Astrocyte of the cerebellum (primary cell): ENCODE measurements around the gene CACNB3.

Experiments used
- DNase-seq: peaks from one replicate; pipeline ENCODE4 v3.0.0-alpha.2; 2011; ENCODE audit warnings: low read depth
- H3K4me3 ChIP-seq: 2 replicates; pipeline ENCODE4 v1.5.1; 2011; ENCODE audit warnings: mild to moderate bottlenecking, low read depth, low read length, moderate library complexity
- in situ Hi-C: cut with HindIII; loops from 2 replicates; pipeline ENCODE4 v1.10.0; 2017; ENCODE audit warnings: low sequenced_read_pairs
- TF ChIP-seq, protein P1 (sequence below): IDR thresholded peaks from 2 replicates; pipeline ENCODE4 v1.5.1; 2012; ENCODE audit warnings: low read length, low read depth, moderate library complexity, mild to moderate bottlenecking; ENCODE audit errors: missing control alignments

Gene CACNB3

DNA sequence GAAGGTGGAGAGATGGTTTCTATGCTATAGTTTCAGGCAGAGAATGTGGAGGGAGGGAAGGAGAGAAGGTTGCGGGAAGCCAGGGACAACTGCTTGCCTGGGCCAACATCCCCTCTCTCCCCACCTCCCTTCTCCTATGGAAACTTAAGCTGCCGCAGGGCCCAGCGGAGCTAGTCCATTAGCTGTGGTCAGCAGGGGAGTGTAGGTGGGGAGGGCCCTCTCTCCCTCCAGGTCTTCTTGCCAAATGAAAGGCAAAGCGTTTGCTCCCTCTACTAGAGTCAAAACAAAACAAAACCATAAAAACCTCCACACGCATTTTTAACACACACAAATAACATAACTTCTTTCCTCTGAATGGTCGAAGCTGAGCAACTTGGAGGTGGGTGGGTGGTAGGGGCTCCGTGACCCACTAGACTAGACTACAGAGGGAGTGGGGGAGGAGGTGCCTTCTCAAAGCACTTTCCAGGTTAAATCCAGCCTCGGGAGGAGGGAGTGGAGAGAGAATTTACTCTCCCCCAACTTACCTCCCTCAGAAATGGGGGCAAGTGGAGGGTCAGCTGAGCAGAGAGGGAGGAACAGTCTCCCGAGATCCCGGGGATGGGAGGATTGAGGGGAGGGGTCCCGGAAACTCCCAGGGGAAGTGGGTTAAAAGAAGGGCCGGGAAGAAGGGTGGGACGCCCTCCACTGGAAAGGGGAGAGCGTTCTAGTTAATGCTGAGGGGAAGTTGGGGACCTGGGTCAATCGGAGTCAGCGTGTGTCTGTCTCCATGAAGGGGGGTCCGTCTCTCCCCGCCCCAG is 4.6 kb upstream of the CACNB3 start:
- in situ Hi-C loops = no loop called here
- peak overlapping the region; percentile 82 for H3K4me3 ChIP-seq
- TF ChIP-seq, protein P1, sequence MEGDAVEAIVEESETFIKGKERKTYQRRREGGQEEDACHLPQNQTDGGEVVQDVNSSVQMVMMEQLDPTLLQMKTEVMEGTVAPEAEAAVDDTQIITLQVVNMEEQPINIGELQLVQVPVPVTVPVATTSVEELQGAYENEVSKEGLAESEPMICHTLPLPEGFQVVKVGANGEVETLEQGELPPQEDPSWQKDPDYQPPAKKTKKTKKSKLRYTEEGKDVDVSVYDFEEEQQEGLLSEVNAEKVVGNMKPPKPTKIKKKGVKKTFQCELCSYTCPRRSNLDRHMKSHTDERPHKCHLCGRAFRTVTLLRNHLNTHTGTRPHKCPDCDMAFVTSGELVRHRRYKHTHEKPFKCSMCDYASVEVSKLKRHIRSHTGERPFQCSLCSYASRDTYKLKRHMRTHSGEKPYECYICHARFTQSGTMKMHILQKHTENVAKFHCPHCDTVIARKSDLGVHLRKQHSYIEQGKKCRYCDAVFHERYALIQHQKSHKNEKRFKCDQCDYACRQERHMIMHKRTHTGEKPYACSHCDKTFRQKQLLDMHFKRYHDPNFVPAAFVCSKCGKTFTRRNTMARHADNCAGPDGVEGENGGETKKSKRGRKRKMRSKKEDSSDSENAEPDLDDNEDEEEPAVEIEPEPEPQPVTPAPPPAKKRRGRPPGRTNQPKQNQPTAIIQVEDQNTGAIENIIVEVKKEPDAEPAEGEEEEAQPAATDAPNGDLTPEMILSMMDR = no peak
- DNase-seq = peak; percentile 34

DNA sequence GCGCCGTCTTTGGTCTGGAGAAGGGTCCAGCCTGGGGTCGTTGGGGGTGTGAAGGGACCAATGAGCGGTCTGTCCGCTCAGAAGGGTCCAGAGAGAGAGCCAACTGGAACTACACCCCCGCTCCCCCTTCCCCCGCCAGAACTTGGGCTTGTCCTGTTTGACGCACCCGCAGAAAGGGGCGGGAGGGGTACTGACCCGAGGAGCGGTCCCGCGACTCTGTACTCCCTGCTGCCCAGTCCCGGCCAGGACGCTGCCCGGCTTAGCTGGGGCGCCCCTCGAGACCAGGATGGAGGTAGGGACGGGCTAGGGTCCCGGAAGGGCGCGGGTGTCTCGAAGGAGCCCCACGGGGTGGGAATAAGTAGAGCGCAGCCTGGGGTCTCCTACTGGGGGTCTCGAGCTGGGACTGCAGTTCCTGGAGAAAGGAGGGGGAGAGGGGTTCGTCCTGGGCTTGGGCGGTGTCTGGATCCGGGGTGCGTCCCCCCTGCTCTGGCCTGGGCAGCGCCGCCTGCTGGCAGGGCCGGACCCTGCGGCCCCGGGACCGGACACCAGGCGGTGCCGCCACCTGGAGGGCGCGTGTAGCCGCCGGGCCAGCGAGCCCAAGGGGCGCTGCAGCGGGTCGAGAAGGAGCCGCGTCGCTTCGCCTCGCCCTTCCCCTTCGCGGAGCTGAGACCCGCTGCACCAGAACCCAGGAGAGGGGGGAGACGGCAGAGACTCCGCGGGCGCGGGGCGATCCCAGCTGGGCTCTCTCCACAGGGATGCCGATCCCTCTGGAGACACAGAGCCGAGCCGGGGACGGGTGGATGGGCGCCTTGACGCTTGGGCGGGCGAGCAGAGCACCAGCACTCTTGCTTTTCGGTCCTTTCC is 3.8 kb upstream of the CACNB3 start:
- TF ChIP-seq, protein P1 = peak; percentile 99
- H3K4me3 ChIP-seq = peak overlapping the region; percentile 82
- no peak for DNase-seq
- in situ Hi-C loops = no loop called here

GRCh38 chr12:48815126-48816110 is 2.9 kb upstream of the CACNB3 start:
- TF ChIP-seq, protein P1 = no peak
- peak overlapping the region; percentile 82 for H3K4me3 ChIP-seq
- in situ Hi-C loops = no loop called here
- DNase-seq = peak; percentile 48

DNA sequence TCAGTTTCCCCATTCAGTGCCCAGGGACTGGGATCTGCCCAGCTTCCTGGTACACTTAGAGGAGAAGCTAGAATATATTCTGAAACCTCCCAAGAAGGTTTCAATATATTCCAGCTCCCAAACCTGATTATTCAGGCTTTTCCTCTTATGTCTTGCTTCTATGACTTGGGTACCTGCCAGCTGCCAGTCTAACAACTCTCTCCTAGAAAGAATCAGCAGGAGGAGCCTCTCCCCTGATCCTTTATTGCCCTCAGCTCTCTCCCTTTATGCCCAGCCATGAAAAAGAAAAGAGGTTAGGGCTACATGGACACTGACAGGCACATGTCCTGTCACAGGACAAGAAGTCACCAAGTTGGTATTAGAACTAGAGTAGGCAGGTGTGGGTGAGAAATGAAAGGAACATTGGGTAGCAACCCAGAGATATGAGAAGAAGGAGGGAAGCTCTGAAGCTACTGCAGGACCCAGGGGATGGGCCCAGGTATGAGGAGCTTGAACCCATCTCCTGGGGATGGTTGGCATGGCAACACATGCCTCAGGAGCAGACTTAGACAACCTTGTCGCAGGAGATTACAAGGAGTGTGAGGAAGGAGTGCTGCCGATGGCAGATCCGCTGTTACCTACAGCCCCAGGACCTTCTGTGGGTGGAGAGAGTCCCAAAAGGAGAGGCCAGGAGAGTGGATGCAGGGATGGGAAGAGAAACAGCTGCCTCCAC is 2.0 kb upstream of the CACNB3 start:
- TF ChIP-seq, protein P1 = no peak
- in situ Hi-C loops = no loop called here
- H3K4me3 ChIP-seq = peak overlapping the region; percentile 82
- no peak for DNase-seq

DNA sequence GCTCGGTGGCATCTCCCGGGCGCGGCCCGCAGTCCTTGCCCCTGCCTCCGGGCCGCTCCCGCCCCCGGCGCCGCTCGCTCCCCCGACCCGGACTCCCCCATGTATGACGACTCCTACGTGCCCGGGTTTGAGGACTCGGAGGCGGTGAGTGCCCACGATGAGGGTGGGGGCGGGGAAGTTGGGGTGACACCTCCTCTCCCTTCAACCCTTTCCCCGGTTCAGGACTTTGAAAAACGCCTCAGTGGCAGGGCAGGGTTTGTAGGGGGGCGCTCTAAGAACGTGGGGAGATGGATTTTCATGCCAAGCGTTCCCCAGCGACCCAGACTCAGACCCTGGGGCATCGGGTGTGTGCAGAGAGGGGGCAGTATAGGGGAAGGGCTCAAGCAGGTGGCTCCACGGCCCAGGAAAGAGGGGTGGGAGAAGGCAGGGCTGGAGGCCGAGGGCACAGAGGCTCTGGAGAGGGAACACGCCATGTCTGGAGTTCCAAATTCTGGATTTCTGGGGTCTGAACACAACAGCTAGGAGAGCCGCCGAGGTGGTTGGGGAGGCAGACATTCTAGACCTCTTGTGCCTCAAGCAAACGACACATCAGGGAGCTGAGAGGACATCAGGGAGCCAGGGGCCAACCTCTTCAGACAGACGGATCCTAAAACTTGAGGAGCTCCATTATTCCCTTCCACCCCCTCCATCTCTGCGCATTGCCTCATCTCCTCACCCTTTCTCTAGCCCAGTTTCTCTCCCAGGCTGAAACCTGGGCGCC is 715 bp downstream of the CACNB3 start:
- H3K4me3 ChIP-seq = peak overlapping the region; percentile 62
- in situ Hi-C loops = no loop called here
- TF ChIP-seq, protein P1 = peak; percentile 7
- DNase-seq = no peak
